Sigmoid colon (tissue), 4 donors: ENCODE measurements around the gene E2F2.

Source experiments
- CTCF ChIP-seq, 4 experiments: fragments of 450-650 bp in 3 of 4; fragments of 200-600 bp in 1 of 4; IDR thresholded peaks; one replicate each; pipeline ENCODE4 v1.5.1; 2016 to 2019; ENCODE audit warnings: antibody characterized with exemption in 4 of 4, mild to moderate bottlenecking in 3 of 4, moderate library complexity in 2 of 4
- POLR2A ChIP-seq, 2 donors: fragments of 450-650 bp; IDR thresholded peaks; one replicate each; pipeline ENCODE4 v1.6.1; 2016; ENCODE audit warnings: antibody characterized with exemption in 2 of 2, mild to moderate bottlenecking in 2 of 2, moderate library complexity in 2 of 2
- POLR2AphosphoS5 ChIP-seq, 4 donors: sonication (generic); formaldehyde crosslinking; IDR thresholded peaks; one replicate each; pipeline ENCODE4 v1.6.1; 2017; ENCODE audit warnings: antibody characterized with exemption in 4 of 4

GRCh38 chr1:23522244-23522982 lies 8.6 kb downstream of the E2F2 start:
- TF ChIP-seq CTCF (IDR thresholded peaks at IDR 0.05) = no peak
- no peak for TF ChIP-seq POLR2A (IDR thresholded peaks at IDR 0.05)
- no peak for TF ChIP-seq POLR2AphosphoS5 (IDR thresholded peaks at IDR 0.05)
